Ecto neural progenitor cell (in vitro differentiated cells): ENCODE results near the gene GPANK1.
"Not testable (repeated sequence)": the region's sequence is repeated elsewhere in the genome, so short reads cannot be mapped to it uniquely, and the experiment has no call there.

Experiments used
- DNase-seq: peaks from one replicate; pipeline ENCODE4 v3.0.0-alpha.2; 2018; ENCODE audit warnings: low spot score

The GPANK1 gene

GRCh38 chr6:31664790-31665500, at the start of gene GPANK1:
Gene GPANK1, minus strand, starts transcription at chr6:31664997. Its CDS starts 519 bp downstream, at chr6:31664478.
- DNase-seq, result peak; percentile 81

GRCh38 chr6:31713991-31714684, 49.3 kb upstream of the GPANK1 start:
- DNase-seq, result no peak

- no peak for DNase-seq
Observed at GRCh38 chr6:31713465-31713864, 48.7 kb upstream of the GPANK1 start.

GRCh38 chr6:31712296-31712695, 47.5 kb upstream of the GPANK1 start:
- DNase-seq, result no peak

GRCh38 chr6:31711233-31711632, 46.4 kb upstream of the GPANK1 start:
- no peak for DNase-seq

GRCh38 chr6:31710523-31711219, 45.9 kb upstream of the GPANK1 start:
- DNase-seq, result no peak

- DNase-seq, result not testable (repeated sequence)
Observed at GRCh38 chr6:31709157-31709556, 44.4 kb upstream of the GPANK1 start.

- no peak for DNase-seq
Observed at GRCh38 chr6:31708224-31708623, 43.4 kb upstream of the GPANK1 start.

GRCh38 chr6:31707701-31708100, 42.9 kb upstream of the GPANK1 start:
- no peak for DNase-seq

GRCh38 chr6:31706599-31706998, 41.8 kb upstream of the GPANK1 start, which contains the start of gene LY6G6F:
Gene LY6G6F, plus strand, starts transcription at chr6:31706866. Its CDS starts 41 bp downstream, at chr6:31706907.
- DNase-seq, result no peak

- no peak for DNase-seq
Observed at GRCh38 chr6:31705931-31706330, 41.1 kb upstream of the GPANK1 start.

- peak; percentile 97 for DNase-seq
Observed at GRCh38 chr6:31702819-31703716, 38.3 kb upstream of the GPANK1 start, which contains the start of gene ABHD16A. Gene ABHD16A, minus strand, starts transcription at chr6:31703324. Its CDS starts 43 bp downstream, at chr6:31703281.

- no peak for DNase-seq
Observed at GRCh38 chr6:31702405-31702818, 37.6 kb upstream of the GPANK1 start.

- no peak for DNase-seq
Observed at GRCh38 chr6:31701666-31702404, 37.0 kb upstream of the GPANK1 start.

- DNase-seq, result no peak
Observed at GRCh38 chr6:31700740-31701401, 36.1 kb upstream of the GPANK1 start.

GRCh38 chr6:31697555-31697954, 32.8 kb upstream of the GPANK1 start:
- DNase-seq, result no peak

- DNase-seq, result no peak
Observed at GRCh38 chr6:31693535-31693934, 28.7 kb upstream of the GPANK1 start.

GRCh38 chr6:31692886-31693285, 28.1 kb upstream of the GPANK1 start:
- no peak for DNase-seq

- DNase-seq, result no peak
Observed at GRCh38 chr6:31692353-31692752, 27.6 kb upstream of the GPANK1 start.

GRCh38 chr6:31691564-31692108, 26.8 kb upstream of the GPANK1 start:
- no peak for DNase-seq
